ENCODE data around the gene NEK2. TPM values are rescaled to one million over a fixed set of nuclear protein-coding genes. Genes with fewer than 3 reads are reported as not detected.

NEK2 gene
- polyA plus RNA-seq, 4 donors = 1.8 to 20.4 (median 8.6) TPM

DNA sequence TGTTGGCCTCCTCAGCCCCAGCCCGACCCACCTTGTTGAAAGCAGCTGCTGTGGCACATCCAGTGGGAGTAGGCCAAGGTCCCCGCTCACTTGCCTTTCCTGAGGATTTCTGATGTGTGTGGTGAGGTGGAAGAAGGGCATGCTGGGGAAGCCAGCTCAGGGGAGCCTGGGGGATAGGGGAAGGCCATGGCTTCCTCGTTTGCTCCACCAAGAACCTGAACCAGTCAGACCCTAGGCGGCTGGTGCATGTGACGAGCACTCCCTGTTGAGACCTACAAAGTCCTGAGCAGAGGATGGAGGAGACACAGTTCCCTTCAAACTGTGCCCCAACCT, 58.5 kb downstream of the NEK2 start:
- Histone ChIP-seq H3K36me3 (ENCODE audit: control insufficient read depth in 3 of 3, insufficient read depth in 2 of 3, low read depth in 1 of 3, low read length in 3 of 3) (no peaks in the 10 kb centered on the region), H3K4me3 (ENCODE audit: low read depth in 1 of 3, low read length in 3 of 3) (no peak overlapping the region), H3K9me3 (ENCODE audit: control insufficient read depth in 2 of 2, insufficient read depth in 1 of 2, low read depth in 1 of 2, low read length in 1 of 2) (no peaks in the 10 kb centered on the region), H3K27ac (ENCODE audit: low read depth in 1 of 3, low read length in 2 of 3) (no peak overlapping the region), H3K4me1 (ENCODE audit: control insufficient read depth in 3 of 3, insufficient read depth in 2 of 3, low read depth in 1 of 3, low read length in 2 of 3) (peaks cover 0 to 37% (median 4%) of the 10 kb centered on the region in 3 donors), H3K27me3 (ENCODE audit: control insufficient read depth in 3 of 3, insufficient read depth in 3 of 3, low read length in 3 of 3) (no peaks in the 10 kb centered on the region)
- DNase-seq = no peak
- FAIRE-seq = no peak
- 89 to 96% (median 93%) methylated on average over 5 of the region's 5 CpGs for WGBS, 3 donors

GRCh38 chr1:211616231-211616964, 59.0 kb downstream of the NEK2 start:
- no peaks in the 10 kb centered on the region for H3K27me3 ChIP-seq (ENCODE audit: control insufficient read depth in 3 of 3, insufficient read depth in 3 of 3, low read length in 3 of 3)
- H3K4me3 ChIP-seq (ENCODE audit: low read depth in 1 of 3, low read length in 3 of 3) = no peak overlapping the region
- H3K27ac ChIP-seq (ENCODE audit: low read depth in 1 of 3, low read length in 2 of 3) = no peak overlapping the region
- WGBS, 3 donors = 76 to 86% (median 78%) methylated on average over 13 of the region's 13 CpGs
- FAIRE-seq (no peak), DNase-seq (no peak)
- H3K9me3 ChIP-seq (ENCODE audit: control insufficient read depth in 2 of 2, insufficient read depth in 1 of 2, low read depth in 1 of 2, low read length in 1 of 2) = no peaks in the 10 kb centered on the region
- peaks cover 0 to 37% (median 4%) of the 10 kb centered on the region in 3 donors for H3K4me1 ChIP-seq (ENCODE audit: control insufficient read depth in 3 of 3, insufficient read depth in 2 of 3, low read depth in 1 of 3, low read length in 2 of 3)
- no peaks in the 10 kb centered on the region for H3K36me3 ChIP-seq (ENCODE audit: control insufficient read depth in 3 of 3, insufficient read depth in 2 of 3, low read depth in 1 of 3, low read length in 3 of 3)

DNA sequence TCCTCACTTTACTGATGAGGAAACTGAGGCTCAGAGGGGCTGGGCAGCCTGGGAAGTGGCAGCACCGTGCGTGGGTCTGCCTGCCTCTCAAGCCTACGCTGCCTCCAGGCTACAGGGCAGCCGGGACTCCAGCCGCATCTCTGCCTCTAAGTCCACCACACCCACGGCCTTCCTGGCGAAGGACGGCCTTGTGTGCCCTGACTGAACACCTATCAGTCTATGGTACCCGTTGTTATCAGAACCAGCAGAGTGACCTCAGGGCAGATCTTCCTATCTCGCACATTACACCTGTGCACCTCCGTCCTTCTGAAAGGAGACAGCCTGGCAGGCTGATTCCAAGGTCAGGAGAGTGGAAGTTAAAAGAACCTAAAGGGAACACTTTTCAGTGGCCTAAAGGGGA, 60.8 kb downstream of the NEK2 start:
- H3K27me3 ChIP-seq (ENCODE audit: control insufficient read depth in 3 of 3, insufficient read depth in 3 of 3, low read length in 3 of 3) = no peaks in the 10 kb centered on the region
- no peak overlapping the region for H3K4me3 ChIP-seq (ENCODE audit: low read depth in 1 of 3, low read length in 3 of 3)
- peak overlapping the region in 1 of 3 donors; percentile 32 for H3K27ac ChIP-seq (ENCODE audit: low read depth in 1 of 3, low read length in 2 of 3)
- no peak for FAIRE-seq
- peak; percentile 57 to 86 for DNase-seq
- WGBS, 3 donors = 24 to 75% (median 46%) methylated on average over 11 of the region's 11 CpGs
- no peaks in the 10 kb centered on the region for H3K9me3 ChIP-seq (ENCODE audit: control insufficient read depth in 2 of 2, insufficient read depth in 1 of 2, low read depth in 1 of 2, low read length in 1 of 2)
- peaks cover 0 to 34% (median 4%) of the 10 kb centered on the region in 3 donors for H3K4me1 ChIP-seq (ENCODE audit: control insufficient read depth in 3 of 3, insufficient read depth in 2 of 3, low read depth in 1 of 3, low read length in 2 of 3)
- no peaks in the 10 kb centered on the region for H3K36me3 ChIP-seq (ENCODE audit: control insufficient read depth in 3 of 3, insufficient read depth in 2 of 3, low read depth in 1 of 3, low read length in 3 of 3)

GRCh38 chr1:211613951-211614350, 61.5 kb downstream of the NEK2 start:
- 20 to 61% (median 31%) methylated on average over 5 of the region's 5 CpGs for WGBS, 3 donors
- Histone ChIP-seq H3K4me1 (ENCODE audit: control insufficient read depth in 3 of 3, insufficient read depth in 2 of 3, low read depth in 1 of 3, low read length in 2 of 3) (peaks cover 0 to 28% (median 6%) of the 10 kb centered on the region in 3 donors), H3K27me3 (ENCODE audit: control insufficient read depth in 3 of 3, insufficient read depth in 3 of 3, low read length in 3 of 3) (no peaks in the 10 kb centered on the region), H3K9me3 (ENCODE audit: control insufficient read depth in 2 of 2, insufficient read depth in 1 of 2, low read depth in 1 of 2, low read length in 1 of 2) (no peaks in the 10 kb centered on the region), H3K27ac (ENCODE audit: low read depth in 1 of 3, low read length in 2 of 3) (peak overlapping the region in 2 of 3 donors; percentile 54 to 59), H3K4me3 (ENCODE audit: low read depth in 1 of 3, low read length in 3 of 3) (no peak overlapping the region), H3K36me3 (ENCODE audit: control insufficient read depth in 3 of 3, insufficient read depth in 2 of 3, low read depth in 1 of 3, low read length in 3 of 3) (no peaks in the 10 kb centered on the region)
- FAIRE-seq (no peak), DNase-seq (no peak)

DNA sequence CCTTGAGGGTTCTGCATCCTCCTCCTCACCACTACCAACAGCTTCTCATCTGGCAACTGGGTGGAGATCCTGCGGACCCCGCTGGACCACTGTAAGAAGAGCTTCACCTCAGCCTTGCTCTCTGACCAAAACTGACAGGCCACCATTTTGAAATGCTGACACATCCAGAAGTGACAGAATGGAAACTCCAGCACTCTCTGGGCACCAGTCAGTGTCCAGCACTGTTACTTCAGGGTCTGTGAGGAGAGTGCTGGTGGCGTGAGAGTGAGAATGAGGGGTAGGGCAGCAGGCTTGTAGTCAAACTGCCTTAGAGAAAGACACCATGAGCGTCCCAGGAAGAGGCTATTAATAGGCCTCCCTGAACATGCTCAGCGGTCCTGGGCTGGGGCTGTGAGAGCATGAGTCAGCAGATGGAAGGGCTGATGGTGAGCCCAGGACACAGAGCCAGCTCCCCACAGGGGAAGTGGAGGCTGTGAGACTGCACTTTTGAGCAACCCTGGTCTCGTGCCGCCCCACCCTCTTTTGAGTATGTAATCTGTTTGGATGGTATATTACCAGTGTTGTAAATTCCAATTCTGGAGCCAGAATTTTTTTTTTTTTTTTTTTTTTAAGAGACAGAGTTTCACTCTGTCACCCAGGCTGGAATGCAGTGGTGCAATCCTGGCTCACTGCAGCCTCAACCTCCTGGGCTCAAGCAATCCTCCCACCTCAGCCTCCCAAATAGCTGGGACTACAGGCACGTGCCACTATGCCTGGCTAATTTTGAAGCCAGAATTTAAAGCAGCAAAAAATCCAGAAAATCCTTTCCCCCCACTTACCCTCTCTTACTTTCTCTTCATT, 62.1 kb downstream of the NEK2 start:
- peak; percentile 88 for DNase-seq
- peak overlapping the region; percentile 50 to 59 (median 54) for H3K27ac ChIP-seq (ENCODE audit: low read depth in 1 of 3, low read length in 2 of 3)
- 43 to 58% (median 57%) methylated on average over 8 of the region's 8 CpGs for WGBS, 3 donors

DNA sequence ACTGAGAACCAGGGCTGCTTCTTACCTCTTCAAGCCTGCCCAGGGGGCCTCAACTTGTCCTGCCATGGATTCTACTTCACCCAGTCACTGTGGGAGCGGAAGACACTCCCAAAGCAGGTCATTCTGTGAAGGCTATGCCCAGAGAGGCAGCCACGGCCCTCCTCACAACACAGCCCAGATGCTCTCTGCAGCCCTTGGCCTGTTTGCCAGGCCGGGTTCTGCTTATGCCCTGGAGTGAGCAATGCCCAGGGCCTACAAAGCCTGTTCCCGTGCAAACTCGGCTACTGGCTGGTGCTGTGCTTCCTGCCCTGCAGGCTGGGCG, 62.7 kb downstream of the NEK2 start:
- Histone ChIP-seq H3K27me3 (ENCODE audit: control insufficient read depth in 3 of 3, insufficient read depth in 3 of 3, low read length in 3 of 3) (no peaks in the 10 kb centered on the region), H3K4me3 (ENCODE audit: low read depth in 1 of 3, low read length in 3 of 3) (no peak overlapping the region), H3K27ac (ENCODE audit: low read depth in 1 of 3, low read length in 2 of 3) (peak overlapping the region in 2 of 3 donors; percentile 24 to 54), H3K4me1 (ENCODE audit: control insufficient read depth in 3 of 3, insufficient read depth in 2 of 3, low read depth in 1 of 3, low read length in 2 of 3) (peaks cover 3 to 29% (median 6%) of the 10 kb centered on the region in 3 donors), H3K36me3 (ENCODE audit: control insufficient read depth in 3 of 3, insufficient read depth in 2 of 3, low read depth in 1 of 3, low read length in 3 of 3) (no peaks in the 10 kb centered on the region), H3K9me3 (ENCODE audit: control insufficient read depth in 2 of 2, insufficient read depth in 1 of 2, low read depth in 1 of 2, low read length in 1 of 2) (no peaks in the 10 kb centered on the region)
- WGBS, 3 donors = 91 to 95% (median 93%) methylated on average over 6 of the region's 6 CpGs
- no peak for FAIRE-seq
- DNase-seq = no peak

More for the DNA sequence above, 62.1 kb downstream of the NEK2 start:
- Histone ChIP-seq H3K4me1 (ENCODE audit: control insufficient read depth in 3 of 3, insufficient read depth in 2 of 3, low read depth in 1 of 3, low read length in 2 of 3) (peaks cover 3 to 26% (median 6%) of the 10 kb centered on the region in 3 donors), H3K9me3 (ENCODE audit: control insufficient read depth in 2 of 2, insufficient read depth in 1 of 2, low read depth in 1 of 2, low read length in 1 of 2) (no peaks in the 10 kb centered on the region), H3K36me3 (ENCODE audit: control insufficient read depth in 3 of 3, insufficient read depth in 2 of 3, low read depth in 1 of 3, low read length in 3 of 3) (no peaks in the 10 kb centered on the region), H3K27me3 (ENCODE audit: control insufficient read depth in 3 of 3, insufficient read depth in 3 of 3, low read length in 3 of 3) (no peaks in the 10 kb centered on the region), H3K4me3 (ENCODE audit: low read depth in 1 of 3, low read length in 3 of 3) (no peak overlapping the region)
- no peak for FAIRE-seq

Other genes starting within 250 kb of the NEK2 start
- gene RD3, start 183.5 kb downstream of the NEK2 start, polyA plus RNA-seq = under 1 TPM in 1 of 4 donors, not detected in 3; 0.72 TPM
- gene SLC30A1, start 96.5 kb downstream of the NEK2 start, polyA plus RNA-seq = 100 to 1,000 TPM in 1 of 4 donors, 1 to 10 TPM in 3; 5.0 to 107 (median 8.4) TPM
- gene LPGAT1, start 155.1 kb upstream of the NEK2 start, polyA plus RNA-seq = 100 to 1,000 TPM in 1 of 4 donors, 10 to 100 TPM in 3; 13.4 to 159 (median 23.1) TPM

Data from small intestine (tissue), 7 donors.